Measurements from ENCODE around the gene CAMK1.

- TF ChIP-seq, protein P1, sequence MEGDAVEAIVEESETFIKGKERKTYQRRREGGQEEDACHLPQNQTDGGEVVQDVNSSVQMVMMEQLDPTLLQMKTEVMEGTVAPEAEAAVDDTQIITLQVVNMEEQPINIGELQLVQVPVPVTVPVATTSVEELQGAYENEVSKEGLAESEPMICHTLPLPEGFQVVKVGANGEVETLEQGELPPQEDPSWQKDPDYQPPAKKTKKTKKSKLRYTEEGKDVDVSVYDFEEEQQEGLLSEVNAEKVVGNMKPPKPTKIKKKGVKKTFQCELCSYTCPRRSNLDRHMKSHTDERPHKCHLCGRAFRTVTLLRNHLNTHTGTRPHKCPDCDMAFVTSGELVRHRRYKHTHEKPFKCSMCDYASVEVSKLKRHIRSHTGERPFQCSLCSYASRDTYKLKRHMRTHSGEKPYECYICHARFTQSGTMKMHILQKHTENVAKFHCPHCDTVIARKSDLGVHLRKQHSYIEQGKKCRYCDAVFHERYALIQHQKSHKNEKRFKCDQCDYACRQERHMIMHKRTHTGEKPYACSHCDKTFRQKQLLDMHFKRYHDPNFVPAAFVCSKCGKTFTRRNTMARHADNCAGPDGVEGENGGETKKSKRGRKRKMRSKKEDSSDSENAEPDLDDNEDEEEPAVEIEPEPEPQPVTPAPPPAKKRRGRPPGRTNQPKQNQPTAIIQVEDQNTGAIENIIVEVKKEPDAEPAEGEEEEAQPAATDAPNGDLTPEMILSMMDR (conservative IDR thresholded peaks at IDR 0.05): no peak
- no peak for TF ChIP-seq EZH2 (IDR thresholded peaks at IDR 0.05; ENCODE audit: low read depth)
These were observed 15.9 kb upstream of the CAMK1 start for GRCh38 chr3:9785602-9786001.

All from PC-9 (cell line).